ENCODE data around the gene RNF144A. TPM values are rescaled to one million over a fixed set of nuclear protein-coding genes. Genes with fewer than 3 reads are reported as not detected.

RNF144A gene
- total RNA-seq, 1 experiment from 2014 or later: 10.6 TPM

GRCh38 chr2:7030810-7031209 lies 113.6 kb downstream of the RNF144A start:
- Mint-ChIP-seq H3K36me3 (ENCODE audit: insufficient read depth in 1 of 3, low read depth in 3 of 3) (peaks cover 4 to 18% (median 4%) of the 10 kb centered on the region in 3 experiments), H3K4me1 (peaks cover 0 to 2% of the 10 kb centered on the region in 2 experiments; a peak in 2 of 4 replicates), H3K27ac (no peak overlapping the region; a peak in 1 of 7 replicates), H3K9me3 (no peaks in the 10 kb centered on the region), H3K27me3 (ENCODE audit: low read depth) (no peaks in the 10 kb centered on the region; the same call in 1 of the 2 replicates), H3K4me3 (no peak overlapping the region)
- Histone ChIP-seq H4K8ac (replicated peaks; ENCODE audit: insufficient read length, low read depth, low read length) (no peak overlapping the region), H3K23ac (ENCODE audit: insufficient read length, low read depth, low read length) (no peak overlapping the region), H3K4me1 (ENCODE audit: insufficient read depth, low read length) (no peaks in the 10 kb centered on the region), H3K18ac (ENCODE audit: insufficient read length, low read depth, low read length) (no peak overlapping the region), H4K91ac (ENCODE audit: insufficient read length, low read depth, low read length) (no peak overlapping the region), H3K4me2 (ENCODE audit: insufficient read depth, insufficient read length, low read length) (no peak overlapping the region), H2BK5ac (ENCODE audit: insufficient read length, low read length) (no peak overlapping the region), H3K4ac (ENCODE audit: low read depth, low read length) (no peak overlapping the region), H2AFZ (ENCODE audit: low read length) (no peak overlapping the region), H2BK20ac (ENCODE audit: low read depth, low read length, poor library complexity, severe bottlenecking) (no peak overlapping the region), H3K14ac (ENCODE audit: insufficient read depth, low read length) (no peak overlapping the region), H3K23me2 (ENCODE audit: insufficient read length, low read depth, low read length, poor library complexity, severe bottlenecking) (no peaks in the 10 kb centered on the region), H3K27me3 (ENCODE audit: insufficient read depth, low read length) (no peaks in the 10 kb centered on the region), H3K79me1 (ENCODE audit: insufficient read depth, low read depth, low read length, poor library complexity, severe bottlenecking) (no peaks in the 10 kb centered on the region), H3T11ph (ENCODE audit: low read length) (no peak overlapping the region), H4K5ac (ENCODE audit: insufficient read length, low read depth, low read length) (no peak overlapping the region), H2AK5ac (ENCODE audit: insufficient read length, low read length) (no peak overlapping the region), H4K20me1 (ENCODE audit: control insufficient read depth, insufficient read depth, insufficient read length) (no peaks in the 10 kb centered on the region), H2BK120ac (ENCODE audit: low read depth, low read length, poor library complexity, severe bottlenecking) (no peak overlapping the region), H3K27ac (ENCODE audit: insufficient read length, low read depth, low read length) (no peak overlapping the region), H3K9ac (ENCODE audit: extremely low read depth, insufficient read length, low read length) (no peak overlapping the region), H3K9me3 (ENCODE audit: control insufficient read depth, low read depth, low read length) (no peaks in the 10 kb centered on the region), H2BK15ac (ENCODE audit: low read depth, low read length) (no peak overlapping the region), H2BK12ac (ENCODE audit: insufficient read length, low read depth, low read length) (no peak overlapping the region), H3K79me2 (ENCODE audit: insufficient read depth, low read length) (no peaks in the 10 kb centered on the region), H3K56ac (ENCODE audit: insufficient read length, low read depth, low read length) (no peak overlapping the region)
- DNase-seq: no peak
- no CpG with 5 or more reads among the region's 11 CpGs for WGBS (ENCODE audit: extremely low coverage, insufficient read length, low lambda C conversion rate)
- TF ChIP-seq CTCF (conservative IDR thresholded peaks at IDR 0.05): no peak

Measured in H9 (cell line).